ENCODE measurements around the gene CCDC3.

The CCDC3 gene

GRCh38 chr10:12981570-12981969 lies 19.9 kb downstream of the CCDC3 start:
- H3K79me2 ChIP-seq (ENCODE audit: insufficient read depth, low read length), result no peaks in the 10 kb centered on the region
- no peaks in the 10 kb centered on the region for H3F3A ChIP-seq (ENCODE audit: insufficient read depth, low read length)
- no peak overlapping the region for H3K4me3 ChIP-seq (ENCODE audit: low read depth, low read length, poor library complexity, severe bottlenecking)
- H3K9me2 ChIP-seq (ENCODE audit: low read depth, low read length), result no peaks in the 10 kb centered on the region
- H3K27ac ChIP-seq (ENCODE audit: low read depth, low read length, poor library complexity, severe bottlenecking), result no peak overlapping the region
- H2AFZ ChIP-seq (ENCODE audit: low read length), result no peak overlapping the region
- H3K9me3 ChIP-seq (ENCODE audit: low read length), result no peaks in the 10 kb centered on the region
- H4K20me1 ChIP-seq (ENCODE audit: insufficient read depth, low read length), result no peaks in the 10 kb centered on the region
- no peak for TF ChIP-seq EZH2 (IDR thresholded peaks at IDR 0.05; ENCODE audit: borderline replicate concordance, low read length)
- TF ChIP-seq CTCF (IDR thresholded peaks at IDR 0.05; ENCODE audit: low read length), result no peak
- H3K4me2 ChIP-seq (ENCODE audit: low read length), result no peak overlapping the region
- no peak overlapping the region for H3K9ac ChIP-seq (ENCODE audit: low read length)
- H3K27me3 ChIP-seq (ENCODE audit: insufficient read depth, low read length), result no peaks in the 10 kb centered on the region
- H3K36me3 ChIP-seq (ENCODE audit: insufficient read depth, low read length), result no peaks in the 10 kb centered on the region
- H3K4me1 ChIP-seq (ENCODE audit: insufficient read depth, low read length, severe bottlenecking), result no peaks in the 10 kb centered on the region

GRCh38 chr10:12980713-12981306 lies 20.7 kb downstream of the CCDC3 start:
- Histone ChIP-seq H3K4me2 (ENCODE audit: low read length) (no peak overlapping the region), H3K79me2 (ENCODE audit: insufficient read depth, low read length) (no peaks in the 10 kb centered on the region), H3K4me3 (ENCODE audit: low read depth, low read length, poor library complexity, severe bottlenecking) (no peak overlapping the region), H3K9me3 (ENCODE audit: low read length) (no peaks in the 10 kb centered on the region), H3K36me3 (ENCODE audit: insufficient read depth, low read length) (no peaks in the 10 kb centered on the region), H3K4me1 (ENCODE audit: insufficient read depth, low read length, severe bottlenecking) (no peaks in the 10 kb centered on the region), H2AFZ (ENCODE audit: low read length) (no peak overlapping the region), H3K9me2 (ENCODE audit: low read depth, low read length) (no peaks in the 10 kb centered on the region), H3F3A (ENCODE audit: insufficient read depth, low read length) (no peaks in the 10 kb centered on the region), H3K27ac (ENCODE audit: low read depth, low read length, poor library complexity, severe bottlenecking) (no peak overlapping the region), H3K9ac (ENCODE audit: low read length) (no peak overlapping the region), H4K20me1 (ENCODE audit: insufficient read depth, low read length) (no peaks in the 10 kb centered on the region), H3K27me3 (ENCODE audit: insufficient read depth, low read length) (no peaks in the 10 kb centered on the region)
- TF ChIP-seq CTCF (IDR thresholded peaks at IDR 0.05; ENCODE audit: low read length) (no peak), EZH2 (IDR thresholded peaks at IDR 0.05; ENCODE audit: borderline replicate concordance, low read length) (no peak)

- no peak overlapping the region for H3K4me3 ChIP-seq (ENCODE audit: low read depth, low read length, poor library complexity, severe bottlenecking)
- H3K9ac ChIP-seq (ENCODE audit: low read length), result no peak overlapping the region
- no peaks in the 10 kb centered on the region for H3K27me3 ChIP-seq (ENCODE audit: insufficient read depth, low read length)
- no peaks in the 10 kb centered on the region for H3K9me3 ChIP-seq (ENCODE audit: low read length)
- H3K36me3 ChIP-seq (ENCODE audit: insufficient read depth, low read length), result no peaks in the 10 kb centered on the region
- no peak overlapping the region for H2AFZ ChIP-seq (ENCODE audit: low read length)
- TF ChIP-seq EZH2 (IDR thresholded peaks at IDR 0.05; ENCODE audit: borderline replicate concordance, low read length) (no peak), CTCF (IDR thresholded peaks at IDR 0.05; ENCODE audit: low read length) (no peak)
- no peak overlapping the region for H3K4me2 ChIP-seq (ENCODE audit: low read length)
- H3K79me2 ChIP-seq (ENCODE audit: insufficient read depth, low read length), result no peaks in the 10 kb centered on the region
- H3K9me2 ChIP-seq (ENCODE audit: low read depth, low read length), result no peaks in the 10 kb centered on the region
- H3F3A ChIP-seq (ENCODE audit: insufficient read depth, low read length), result no peaks in the 10 kb centered on the region
- no peak overlapping the region for H3K27ac ChIP-seq (ENCODE audit: low read depth, low read length, poor library complexity, severe bottlenecking)
- no peaks in the 10 kb centered on the region for H3K4me1 ChIP-seq (ENCODE audit: insufficient read depth, low read length, severe bottlenecking)
- no peaks in the 10 kb centered on the region for H4K20me1 ChIP-seq (ENCODE audit: insufficient read depth, low read length)
Observed at GRCh38 chr10:12980102-12980661, 21.3 kb downstream of the CCDC3 start.

Measured in OCI-LY1 (cell line).